Keratinocyte (primary cell): ENCODE results near the gene COL25A1. TPM values are rescaled to one million over a fixed set of nuclear protein-coding genes. Genes with fewer than 3 reads are reported as not detected.
"Not testable (repeated sequence)": the region's sequence is repeated elsewhere in the genome, so short reads cannot be mapped to it uniquely, and the experiment has no call there.

Experiments
- DNase-seq: peaks from one replicate; pipeline ENCODE4 v3.0.0-alpha.2; 2011; ENCODE audit warnings: low read depth, missing footprints, low spot score
- FAIRE-seq: peaks from 2 replicates; lab custom pipeline; 2011; peaks lifted over from hg19 to GRCh38; lab: Jason Lieb, UNC
- H2AFZ ChIP-seq: 2 replicates; pipeline ENCODE4 v1.6.0; 2012; ENCODE audit warnings: low read length, control low read depth, inconsistent platforms; ENCODE audit not compliant: control insufficient read depth
- H3K27ac ChIP-seq: 2 replicates; pipeline ENCODE4 v1.5.1; 2011; ENCODE audit warnings: low read length; ENCODE audit not compliant: control insufficient read depth, insufficient read depth
- H3K27me3 ChIP-seq: 3 replicates; pipeline ENCODE4 v1.6.0; 2011; ENCODE audit warnings: low read length; ENCODE audit not compliant: control insufficient read depth, insufficient read depth; ENCODE audit errors: extremely low read depth
- H3K36me3 ChIP-seq, 2 experiments: 2 replicates in 1 of 2; 3 replicates in 1 of 2; pipeline ENCODE4 v1.5.1; 2011; ENCODE audit warnings: low read length in 2 of 2, mild to moderate bottlenecking in 1 of 2; ENCODE audit not compliant: control insufficient read depth in 2 of 2, insufficient read depth in 2 of 2; ENCODE audit errors: extremely low read depth in 1 of 2
- H3K4me1 ChIP-seq: 3 replicates; pipeline ENCODE4 v1.5.1; 2011; ENCODE audit warnings: low read length; ENCODE audit not compliant: control insufficient read depth, insufficient read depth; ENCODE audit errors: extremely low read depth
- H3K4me2 ChIP-seq: 3 replicates; pipeline ENCODE4 v1.6.0; 2011; ENCODE audit warnings: low read depth, low read length; ENCODE audit not compliant: control insufficient read depth, insufficient read depth; ENCODE audit errors: extremely low read depth
- H3K4me3 ChIP-seq, 3 experiments: fragments of 200-600 bp in 1 of 3; sonication (generic) in 1 of 3; 2 replicates in 2 of 3; 3 replicates in 1 of 3; pipeline ENCODE4 v1.5.1; 2011 to 2016; ENCODE audit warnings: low read length in 3 of 3, mild to moderate bottlenecking in 3 of 3, control low read depth in 2 of 3, inconsistent platforms in 1 of 3, low read depth in 1 of 3, mixed read lengths in 1 of 3, mixed run types in 1 of 3, moderate library complexity in 1 of 3; ENCODE audit not compliant: control insufficient read depth in 2 of 3, insufficient read depth in 2 of 3; ENCODE audit errors: extremely low read depth in 1 of 3
- H3K79me2 ChIP-seq: 2 replicates; pipeline ENCODE4 v1.6.0; 2012; ENCODE audit warnings: low read length; ENCODE audit not compliant: control insufficient read depth, insufficient read depth
- H3K9ac ChIP-seq: 3 replicates; pipeline ENCODE4 v1.6.0; 2011; ENCODE audit warnings: low read length; ENCODE audit not compliant: control insufficient read depth, insufficient read depth; ENCODE audit errors: extremely low read depth
- H3K9me1 ChIP-seq: 3 replicates; pipeline ENCODE4 v1.6.0; 2011; ENCODE audit warnings: low read length; ENCODE audit not compliant: control insufficient read depth, insufficient read depth; ENCODE audit errors: extremely low read depth
- H3K9me3 ChIP-seq: 2 replicates; pipeline ENCODE4 v1.5.1; 2012; ENCODE audit warnings: low read depth, low read length; ENCODE audit not compliant: control insufficient read depth
- H4K20me1 ChIP-seq: 3 replicates; pipeline ENCODE4 v1.6.0; 2011; ENCODE audit warnings: low read length; ENCODE audit not compliant: control insufficient read depth, insufficient read depth; ENCODE audit errors: extremely low read depth
- EZH2 ChIP-seq: IDR thresholded peaks from one replicate; pipeline ENCODE4 v1.6.1; 2012; ENCODE audit warnings: inconsistent platforms, mild to moderate bottlenecking, low read length, moderate library complexity
- dilution Hi-C: fragments of 300-500 bp; cut with MboI; formaldehyde crosslinking; loops from one replicate; pipeline ENCODE4 v1.7.0; 2020; ENCODE audit warnings: low sequenced_read_pairs; ENCODE audit not compliant: extremely low pct_ligation_motif_present
- polyA plus RNA-seq, 5 experiments: library from polyadenylated mRNA; depleted of rRNA in 3 of 5; stranded (reverse) in 3 of 5; stranded (forward) in 1 of 5; unstranded in 1 of 5; fragments of >200 nt; gene quantifications; 1 replicate in 1 of 5; 2 replicates in 3 of 5; 3 replicates in 1 of 5; pipeline versions ENCODE4 v1.2.1 to v1.2.3, GENCODE V29; 2011 to 2012; ENCODE audit warnings: missing spikeins in 2 of 5, low read depth in 1 of 5, low replicate concordance in 1 of 5
- TF ChIP-seq, protein P1 (sequence below), 3 experiments: IDR thresholded peaks in 1 of 3; conservative IDR thresholded peaks in 1 of 3; optimal IDR thresholded peaks in 1 of 3; 2 replicates in 2 of 3; 3 replicates in 1 of 3; pipeline versions ENCODE3 to v1.5.1; 2011; ENCODE audit warnings: low read length in 3 of 3, mild to moderate bottlenecking in 3 of 3, moderate library complexity in 2 of 3, control low read depth in 1 of 3, inconsistent platforms in 1 of 3; ENCODE audit not compliant: insufficient read depth in 2 of 3; ENCODE audit errors: extremely low read depth in 1 of 3

The COL25A1 gene
- polyA plus RNA-seq, 1 donor (not counting 4 experiments of a cell fraction or from before 2014, with no cell fraction given), result not detected

DNA sequence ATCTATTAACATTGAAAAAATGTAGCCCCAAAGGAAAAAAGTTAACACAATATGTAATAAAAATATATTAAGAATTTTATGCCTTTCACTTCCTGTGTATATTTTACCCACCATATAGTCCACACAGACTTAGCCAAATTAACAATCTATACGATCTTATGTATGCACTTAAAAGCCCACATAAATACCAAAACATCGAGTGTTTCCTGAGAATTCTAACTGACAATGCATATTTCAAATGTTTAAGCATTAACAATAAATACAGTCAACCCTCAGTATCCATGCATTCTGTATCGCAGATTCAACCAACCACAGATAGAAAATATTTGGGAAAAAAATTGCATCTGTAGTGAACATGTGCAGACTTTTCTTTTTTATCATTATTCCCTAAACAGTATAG lies 226.8 kb downstream of the COL25A1 start:
- no peak overlapping the region for H3K4me2 ChIP-seq
- TF ChIP-seq, protein P1, sequence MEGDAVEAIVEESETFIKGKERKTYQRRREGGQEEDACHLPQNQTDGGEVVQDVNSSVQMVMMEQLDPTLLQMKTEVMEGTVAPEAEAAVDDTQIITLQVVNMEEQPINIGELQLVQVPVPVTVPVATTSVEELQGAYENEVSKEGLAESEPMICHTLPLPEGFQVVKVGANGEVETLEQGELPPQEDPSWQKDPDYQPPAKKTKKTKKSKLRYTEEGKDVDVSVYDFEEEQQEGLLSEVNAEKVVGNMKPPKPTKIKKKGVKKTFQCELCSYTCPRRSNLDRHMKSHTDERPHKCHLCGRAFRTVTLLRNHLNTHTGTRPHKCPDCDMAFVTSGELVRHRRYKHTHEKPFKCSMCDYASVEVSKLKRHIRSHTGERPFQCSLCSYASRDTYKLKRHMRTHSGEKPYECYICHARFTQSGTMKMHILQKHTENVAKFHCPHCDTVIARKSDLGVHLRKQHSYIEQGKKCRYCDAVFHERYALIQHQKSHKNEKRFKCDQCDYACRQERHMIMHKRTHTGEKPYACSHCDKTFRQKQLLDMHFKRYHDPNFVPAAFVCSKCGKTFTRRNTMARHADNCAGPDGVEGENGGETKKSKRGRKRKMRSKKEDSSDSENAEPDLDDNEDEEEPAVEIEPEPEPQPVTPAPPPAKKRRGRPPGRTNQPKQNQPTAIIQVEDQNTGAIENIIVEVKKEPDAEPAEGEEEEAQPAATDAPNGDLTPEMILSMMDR (optimal IDR thresholded peaks at IDR 0.05 in 1 of 3, IDR thresholded peaks at IDR 0.05 in 1 of 3, conservative IDR thresholded peaks at IDR 0.05 in 1 of 3; ENCODE audit: extremely low read depth in 1 of 3, insufficient read depth in 2 of 3, low read length in 3 of 3), result no peak
- no peak for TF ChIP-seq EZH2
- no peaks in the 10 kb centered on the region for H4K20me1 ChIP-seq
- H3K4me1 ChIP-seq, result no peaks in the 10 kb centered on the region
- H3K27me3 ChIP-seq, result no peaks in the 10 kb centered on the region
- dilution Hi-C loops, result no loop called here
- no peaks in the 10 kb centered on the region for H3K9me3 ChIP-seq
- no peak overlapping the region for H2AFZ ChIP-seq
- no peak for FAIRE-seq
- H3K9me1 ChIP-seq, result no peaks in the 10 kb centered on the region
- no peaks in the 10 kb centered on the region for H3K79me2 ChIP-seq
- no peak overlapping the region for H3K4me3 ChIP-seq
- H3K36me3 ChIP-seq, result no peaks in the 10 kb centered on the region
- no peak for DNase-seq
- no peak overlapping the region for H3K27ac ChIP-seq
- no peak overlapping the region for H3K9ac ChIP-seq

DNA sequence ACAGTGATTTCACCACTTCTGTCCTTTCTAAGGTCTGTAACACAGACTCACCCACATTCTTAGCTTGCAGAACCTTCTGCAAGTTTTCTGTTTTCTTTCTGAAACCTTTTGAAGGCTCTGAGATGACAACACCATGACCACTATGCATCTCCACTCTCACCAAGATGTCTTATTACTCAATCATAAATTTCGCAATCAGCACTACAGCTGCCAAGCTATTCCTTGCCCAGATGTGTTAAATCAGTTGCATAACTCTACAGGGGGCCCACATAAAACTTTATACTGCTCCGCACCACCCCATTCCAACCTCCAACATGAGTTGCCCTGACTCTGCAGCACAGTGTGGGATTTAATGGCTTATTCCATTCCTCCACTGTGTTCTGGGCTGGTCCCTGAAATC lies 229.9 kb downstream of the COL25A1 start:
- FAIRE-seq, result no peak
- Histone ChIP-seq H4K20me1 (no peaks in the 10 kb centered on the region), H3K9ac (no peak overlapping the region), H3K79me2 (no peaks in the 10 kb centered on the region), H3K36me3 (no peaks in the 10 kb centered on the region), H3K4me2 (no peak overlapping the region), H3K4me1 (no peaks in the 10 kb centered on the region), H3K9me3 (no peaks in the 10 kb centered on the region), H3K27me3 (no peaks in the 10 kb centered on the region), H3K4me3 (no peak overlapping the region), H3K9me1 (no peaks in the 10 kb centered on the region), H2AFZ (no peak overlapping the region), H3K27ac (no peak overlapping the region)
- dilution Hi-C loops, result no loop called here
- TF ChIP-seq EZH2, result no peak
- TF ChIP-seq, protein P1 (optimal IDR thresholded peaks at IDR 0.05 in 1 of 3, IDR thresholded peaks at IDR 0.05 in 1 of 3, conservative IDR thresholded peaks at IDR 0.05 in 1 of 3; ENCODE audit: extremely low read depth in 1 of 3, insufficient read depth in 2 of 3, low read length in 3 of 3), result no peak
- DNase-seq, result no peak

DNA sequence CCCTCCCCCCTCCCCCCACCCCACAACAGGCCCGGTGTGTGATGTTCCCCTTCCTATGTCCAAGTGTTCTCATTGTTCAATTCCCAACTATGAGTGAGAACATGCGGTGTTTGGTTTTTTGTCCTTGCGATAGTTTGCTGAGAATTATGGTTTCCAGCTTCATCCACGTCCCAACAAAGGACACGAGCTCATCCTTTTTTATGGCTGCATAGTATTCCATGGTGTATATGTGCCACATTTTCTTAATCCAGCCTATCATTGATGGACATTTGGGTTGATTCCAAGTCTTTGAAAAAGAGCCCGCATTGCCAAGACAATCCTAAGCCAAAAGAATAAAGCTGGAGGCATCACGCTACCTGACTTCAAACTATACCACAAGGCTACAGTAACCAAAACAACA lies 231.8 kb downstream of the COL25A1 start:
- FAIRE-seq, H3K36me3 ChIP-seq, H3K4me2 ChIP-seq, H3K79me2 ChIP-seq, H4K20me1 ChIP-seq, H3K9me3 ChIP-seq, H3K9me1 ChIP-seq, dilution Hi-C loops, H3K4me3 ChIP-seq, H3K9ac ChIP-seq, H2AFZ ChIP-seq, H3K27ac ChIP-seq, DNase-seq, H3K4me1 ChIP-seq, H3K27me3 ChIP-seq: not testable (repeated sequence)
